GM21717 (cell line): Measurements from ENCODE around the gene PAPPA2.

Experiments
- ATAC-seq: cut with Tn5 transposase; IDR thresholded peaks from one replicate; pipeline ENCODE4 v1.9.1; 2021; ENCODE audit warnings: mild to moderate bottlenecking, moderate library complexity; ENCODE audit not compliant: unreplicated experiment

Gene PAPPA2

DNA sequence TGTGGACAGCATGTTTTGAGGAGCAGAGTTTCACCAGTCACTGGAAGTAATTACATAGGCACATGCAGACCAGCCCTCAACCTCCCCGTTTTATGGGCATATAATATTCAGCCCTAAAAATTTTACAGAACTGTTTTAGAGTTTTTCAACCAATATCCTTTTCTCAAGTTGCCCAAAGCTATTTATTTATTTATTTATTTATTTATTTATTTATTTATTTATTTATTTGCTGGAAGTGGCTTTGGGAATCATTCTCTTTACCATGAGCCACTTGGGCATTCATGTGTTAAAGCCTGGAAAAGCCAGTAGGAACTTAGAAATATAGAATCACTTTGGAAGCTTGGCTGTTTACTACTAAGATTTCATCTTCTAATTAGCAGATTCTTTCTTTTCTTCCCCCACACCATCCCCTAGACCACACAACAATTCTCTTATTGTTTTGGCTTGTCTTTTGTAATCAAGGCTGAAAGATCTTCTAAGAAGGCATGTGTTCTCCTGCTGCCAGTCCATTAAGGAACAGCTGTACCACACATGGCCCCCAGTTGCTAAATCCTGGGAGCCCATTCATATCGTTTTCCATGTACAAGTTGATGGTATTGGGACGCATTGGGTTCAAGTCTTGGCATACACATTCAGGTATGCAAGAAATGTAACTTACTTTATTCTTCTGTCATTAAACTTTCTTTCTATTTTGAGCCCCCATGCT, 220.0 kb downstream of the PAPPA2 start:
- no peak for ATAC-seq

DNA sequence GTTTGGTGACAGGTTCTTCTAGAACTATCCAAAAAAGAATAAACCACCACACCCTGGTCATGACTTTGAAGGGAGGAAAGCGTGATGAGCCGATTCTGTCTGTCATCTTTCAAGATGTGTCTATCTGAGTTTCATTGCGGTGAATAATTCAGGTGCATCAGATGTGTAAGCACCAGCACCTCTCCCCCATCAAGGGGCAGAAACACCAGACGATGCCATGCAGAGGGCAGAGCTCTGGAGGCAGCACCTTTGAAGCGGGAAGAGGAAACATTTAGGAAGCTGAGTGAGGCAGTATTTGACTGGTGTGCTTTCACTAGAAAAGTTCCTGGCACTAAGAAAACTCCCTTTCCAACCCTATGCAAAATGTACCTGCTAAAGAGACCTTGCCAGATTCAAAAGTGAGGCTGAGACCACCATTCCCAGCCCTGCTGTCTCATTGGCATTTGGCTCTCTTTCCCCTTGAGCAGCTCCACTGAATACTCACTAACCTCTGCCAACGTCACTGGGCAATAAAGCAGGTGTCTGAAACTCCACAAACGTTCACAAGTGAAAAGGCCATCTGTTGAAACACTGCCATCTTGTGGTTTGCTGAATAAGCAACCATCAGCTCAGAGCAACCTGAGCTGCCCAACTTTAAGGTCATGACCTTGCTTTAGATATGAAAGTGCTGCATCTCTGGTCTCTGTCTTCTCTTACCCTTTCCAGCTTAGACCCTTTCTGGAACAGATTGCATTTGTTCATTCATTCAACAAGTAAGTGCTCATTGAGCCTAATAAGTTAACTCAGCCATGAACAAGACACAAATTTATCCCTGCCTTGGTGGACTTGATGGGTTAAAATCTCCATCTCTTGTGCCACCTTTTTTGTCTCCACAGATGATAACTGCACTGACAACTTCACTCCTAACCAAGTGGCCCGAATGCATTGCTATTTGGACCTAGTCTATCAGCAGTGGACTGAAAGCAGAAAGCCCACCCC, 228.6 kb downstream of the PAPPA2 start:
- ATAC-seq: peak; percentile 83

DNA sequence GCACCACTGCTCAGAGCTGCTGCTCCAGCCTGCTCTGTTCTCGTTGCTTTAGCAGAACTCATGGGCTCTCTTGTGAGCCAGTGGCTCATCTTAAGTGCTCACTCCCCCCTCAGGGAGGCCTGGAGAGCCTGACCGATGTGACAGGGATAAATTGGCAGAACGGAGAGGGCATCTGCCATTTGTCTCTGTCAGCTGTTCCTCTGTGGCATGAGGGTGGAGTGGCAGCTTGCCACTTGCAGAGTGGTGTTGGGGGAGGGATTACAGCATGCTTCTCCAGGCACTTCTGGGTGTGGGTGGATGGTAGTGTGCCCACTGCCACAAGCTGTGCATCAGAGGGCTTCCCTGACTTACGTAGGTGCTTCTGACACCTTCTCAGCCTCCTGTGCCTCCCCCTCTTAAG, 229.5 kb downstream of the PAPPA2 start:
- no peak for ATAC-seq

DNA sequence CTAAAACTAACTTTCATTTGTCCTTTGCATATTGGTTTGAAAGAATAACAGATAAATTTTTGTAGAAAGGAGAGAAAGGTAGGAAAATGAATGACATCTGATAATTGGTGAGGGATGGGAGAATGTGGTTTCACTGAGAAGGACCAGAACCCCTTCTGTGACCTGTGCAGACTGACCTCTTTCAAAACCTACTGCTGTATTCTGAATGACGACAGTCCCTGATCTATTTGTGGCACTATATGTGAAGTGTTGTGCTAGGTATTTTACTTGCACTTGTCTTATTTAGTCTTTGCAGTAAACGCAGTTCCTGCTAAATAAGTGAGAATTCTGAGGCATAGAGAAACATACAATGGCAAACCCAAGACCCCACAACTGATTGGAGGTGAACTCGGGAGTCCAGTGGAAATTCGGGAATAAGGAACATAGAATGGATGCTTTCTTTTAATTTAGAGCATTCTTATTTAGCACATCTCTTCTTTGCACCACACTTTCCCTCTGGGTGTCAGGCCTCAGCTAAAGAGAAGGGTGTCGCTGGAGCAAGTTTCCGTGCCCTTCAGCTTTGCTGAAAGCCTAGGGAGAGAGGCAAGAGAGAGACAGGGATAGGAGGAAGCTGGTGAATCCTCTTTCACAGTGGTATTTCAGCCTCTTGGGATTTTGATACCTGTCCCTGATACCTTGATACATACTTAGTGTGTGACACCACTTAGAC, 230.2 kb downstream of the PAPPA2 start:
- ATAC-seq: no peak

DNA sequence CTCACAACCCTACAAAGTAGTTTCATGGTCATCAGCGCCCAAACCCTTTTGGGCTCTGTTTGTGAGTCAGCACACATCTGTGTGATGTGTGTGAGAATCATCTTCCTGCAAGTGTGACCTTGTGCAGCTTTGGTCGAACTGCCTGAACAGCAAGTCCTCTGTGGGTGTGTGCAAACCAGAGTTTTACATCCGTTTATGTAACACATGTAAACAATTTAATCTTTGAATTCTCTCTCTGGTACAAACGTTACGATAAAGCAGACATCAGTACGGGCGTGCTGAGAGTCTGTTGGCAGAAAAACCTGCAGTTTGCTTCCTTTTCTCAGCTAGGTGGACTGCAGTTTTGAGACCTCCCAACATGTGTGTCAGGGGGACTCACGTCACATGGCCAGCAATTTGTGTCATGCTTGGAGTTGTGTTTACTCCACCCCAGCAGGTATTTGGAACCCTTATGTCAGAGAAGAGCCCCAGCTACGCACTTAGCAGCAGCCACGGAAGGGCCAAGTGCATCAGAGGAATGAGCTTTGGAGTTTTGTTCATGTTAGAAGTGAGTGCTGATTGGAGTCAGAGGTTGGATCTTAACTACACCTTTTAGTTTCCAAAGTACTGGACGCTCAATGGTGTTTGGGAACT, 230.8 kb downstream of the PAPPA2 start:
- no peak for ATAC-seq

DNA sequence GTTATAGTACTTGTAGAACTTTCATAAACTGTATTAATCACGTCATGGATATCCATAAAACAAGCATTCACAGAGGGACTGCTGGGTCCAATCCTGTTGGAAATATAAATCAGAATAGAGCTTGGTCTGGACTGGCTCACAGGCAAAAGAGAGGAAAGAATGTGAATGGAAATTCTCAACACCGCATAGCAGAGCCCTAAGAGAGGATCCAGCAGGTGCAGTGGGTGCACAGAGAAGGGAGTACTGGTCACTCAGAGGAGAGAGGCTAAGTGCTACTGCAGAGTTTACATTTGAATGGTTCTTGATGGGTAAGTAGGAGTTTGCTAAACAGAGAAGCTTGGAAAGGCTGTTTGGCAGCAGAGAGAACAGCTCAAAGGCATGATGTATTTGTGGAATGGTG, 231.7 kb downstream of the PAPPA2 start:
- no peak for ATAC-seq

DNA sequence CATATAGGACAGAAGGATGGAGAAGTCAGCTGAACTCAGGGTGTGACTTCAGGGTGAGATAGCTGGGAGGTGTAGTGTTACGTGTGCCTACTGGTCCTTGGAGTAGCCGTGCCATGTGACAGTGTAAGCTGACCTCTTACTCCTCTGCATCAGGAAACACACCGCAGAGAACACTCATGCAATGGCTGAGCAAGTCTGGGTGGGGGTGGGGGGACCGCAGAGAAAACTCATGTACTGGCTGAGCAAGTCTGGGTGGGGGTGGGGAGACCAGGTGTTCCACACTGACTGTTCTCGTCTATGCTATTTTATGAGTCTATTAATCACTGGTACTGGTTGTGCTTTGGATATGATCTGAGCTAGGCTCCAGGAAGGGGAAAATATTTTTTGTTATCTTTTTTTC, 233.1 kb downstream of the PAPPA2 start:
- ATAC-seq: no peak

DNA sequence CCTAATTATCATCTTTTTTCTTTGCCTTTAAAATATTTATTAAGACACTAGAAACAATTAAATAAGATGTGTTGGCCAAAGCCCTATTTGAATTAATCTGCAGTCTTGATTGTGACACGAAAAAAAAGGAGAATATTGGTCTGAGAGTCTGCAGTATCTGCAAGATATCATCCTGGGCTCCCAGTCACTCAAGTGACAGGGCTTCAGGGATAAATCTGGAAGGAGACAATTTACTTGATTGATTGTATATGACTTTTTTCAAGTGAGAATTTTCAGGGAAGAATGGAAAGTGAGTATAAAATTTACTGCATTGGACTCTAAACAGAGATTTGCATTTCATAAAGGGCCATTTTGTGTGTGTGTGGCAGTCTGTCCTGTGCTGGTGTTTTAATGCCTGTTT, 233.7 kb downstream of the PAPPA2 start:
- ATAC-seq: no peak

DNA sequence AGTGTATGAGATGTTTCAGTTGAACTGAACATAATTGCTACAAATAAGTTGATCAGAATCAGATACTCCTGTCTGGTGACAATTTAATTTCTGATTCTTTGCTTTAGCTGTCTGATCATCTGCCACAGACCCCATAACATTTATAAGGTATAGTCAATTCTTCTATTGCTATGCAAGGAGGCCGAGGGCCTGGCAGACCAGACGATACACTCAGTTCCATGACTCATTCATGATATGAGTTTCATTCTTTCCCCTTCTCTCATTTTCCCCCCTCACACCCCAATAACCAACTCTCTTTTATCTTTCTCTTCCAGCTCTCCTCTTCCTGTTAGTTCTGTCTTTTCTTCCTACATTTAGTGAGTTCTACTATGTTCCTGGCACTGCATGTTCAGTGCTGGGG, 236.8 kb downstream of the PAPPA2 start:
- no peak for ATAC-seq

DNA sequence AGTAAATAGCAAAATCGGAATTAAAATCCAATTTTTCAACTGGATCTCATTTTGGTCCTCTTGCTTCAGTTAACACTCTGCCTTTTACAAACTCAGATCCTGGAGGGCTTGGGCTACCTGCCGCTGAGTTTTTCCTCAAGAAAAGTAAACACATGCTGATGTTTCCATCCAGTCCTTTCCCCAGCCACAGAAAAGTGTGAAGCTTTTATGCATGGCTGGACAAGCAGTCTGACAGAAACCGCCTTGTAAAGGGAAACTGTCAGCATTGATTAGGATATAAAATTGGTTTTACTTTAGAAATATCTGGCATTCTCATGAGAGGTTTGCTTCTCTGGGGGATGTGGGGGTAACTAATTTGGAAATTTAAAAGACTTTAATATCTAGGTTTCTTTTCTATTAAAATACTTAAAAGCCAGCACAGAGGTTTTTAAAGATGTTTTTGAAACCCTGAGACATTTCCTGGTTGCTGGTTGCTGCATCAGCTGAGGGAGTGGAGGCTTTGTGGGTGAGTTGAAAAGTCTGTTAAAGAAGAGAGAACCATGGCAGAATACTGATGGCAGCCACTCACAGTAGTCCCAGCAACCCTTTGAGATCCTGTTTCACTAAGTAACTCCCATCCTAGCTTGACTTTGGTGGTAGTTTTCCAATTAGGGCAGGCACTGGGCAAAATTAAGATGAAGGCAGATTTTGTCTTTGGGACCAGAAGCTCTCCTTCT, 238.3 kb downstream of the PAPPA2 start:
- ATAC-seq: no peak

DNA sequence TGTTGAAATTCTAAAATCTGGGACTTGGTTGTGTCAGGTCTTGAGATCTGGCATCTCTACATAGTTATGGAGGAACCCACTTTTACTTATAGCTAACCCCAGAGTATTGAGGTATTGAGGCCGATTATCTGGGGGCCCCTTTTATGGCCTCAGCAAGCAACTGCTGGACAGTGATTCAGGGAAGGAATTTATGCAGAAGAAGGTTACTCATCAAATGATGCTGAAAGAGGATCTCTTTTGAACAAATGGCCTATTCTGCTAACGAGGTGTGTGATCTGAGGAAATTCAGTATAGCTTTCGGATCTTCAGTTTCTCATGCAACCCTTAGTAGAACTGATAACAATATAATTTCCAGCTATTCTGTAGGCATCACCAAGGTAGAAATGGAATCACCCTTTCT, 239.9 kb downstream of the PAPPA2 start:
- ATAC-seq: no peak

DNA sequence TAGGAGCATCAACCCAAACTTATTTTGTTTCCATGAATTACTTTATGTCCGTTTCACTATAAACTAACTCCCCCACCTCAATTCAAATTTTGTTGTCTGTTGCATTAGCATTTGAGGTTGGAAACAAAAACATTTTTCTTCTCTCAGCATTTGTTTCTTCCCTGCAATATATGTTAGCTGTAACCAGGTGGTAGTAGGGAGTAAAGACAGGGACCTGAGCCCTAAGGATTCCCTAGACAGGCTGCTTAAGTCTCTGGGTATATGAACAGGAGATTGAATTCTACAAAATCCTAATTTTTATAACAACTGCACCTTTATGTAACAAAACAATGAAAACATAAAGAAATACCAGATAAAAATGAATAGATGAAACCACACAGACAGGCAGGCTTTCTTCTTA, 242.6 kb downstream of the PAPPA2 start:
- ATAC-seq: no peak

DNA sequence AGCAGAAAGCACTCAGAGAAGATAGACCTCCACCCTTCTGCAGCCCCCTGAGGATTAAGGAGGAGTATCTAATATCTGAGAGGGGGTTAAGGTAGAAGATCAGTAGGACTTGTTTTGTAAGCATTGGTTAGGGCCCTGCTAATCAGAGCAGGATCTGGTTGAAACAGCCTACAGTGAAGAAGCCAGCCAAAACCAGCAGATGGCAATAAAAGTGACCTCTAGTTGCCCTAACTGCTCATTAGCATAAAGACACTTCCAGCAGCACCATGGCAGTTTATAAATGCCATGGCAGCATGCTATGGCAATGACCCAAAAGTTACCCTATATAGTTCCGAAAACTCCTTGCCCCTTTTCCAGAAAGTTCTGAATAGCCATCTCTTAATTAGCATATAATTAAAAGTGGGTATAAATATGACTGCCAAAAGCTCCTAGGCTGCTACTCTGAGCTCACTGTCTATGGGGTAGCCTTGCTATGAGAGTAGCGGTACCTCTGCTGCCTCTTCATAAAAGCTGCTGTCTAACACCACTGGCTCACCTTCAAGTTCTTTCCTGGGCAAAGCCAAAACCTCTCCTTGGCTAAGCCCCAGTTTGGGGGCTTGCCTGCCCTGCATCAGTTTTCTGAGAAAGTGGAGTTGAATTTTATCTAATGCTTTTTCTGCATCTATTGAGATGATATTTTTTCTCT, 254.2 kb downstream of the PAPPA2 start:
- ATAC-seq: no peak

DNA sequence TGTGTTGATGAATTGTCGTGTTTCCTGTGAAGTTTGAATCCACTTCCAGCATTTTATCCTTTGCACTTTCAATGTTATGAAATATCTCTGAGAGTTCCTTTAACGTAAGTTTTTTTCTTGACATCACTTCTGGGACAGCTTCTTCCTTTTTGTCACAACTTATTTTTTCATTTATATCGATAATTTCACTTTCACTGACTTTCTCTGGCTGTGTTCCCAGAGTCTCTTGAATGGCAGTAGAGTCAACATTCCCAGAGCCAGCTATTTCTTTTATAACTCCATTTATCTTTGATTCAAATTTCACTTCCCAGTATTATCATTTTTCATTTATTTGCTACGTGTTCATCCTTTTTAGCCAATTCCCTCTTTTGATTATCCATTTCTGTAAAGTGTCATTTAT, 256.5 kb downstream of the PAPPA2 start:
- ATAC-seq: no peak

DNA sequence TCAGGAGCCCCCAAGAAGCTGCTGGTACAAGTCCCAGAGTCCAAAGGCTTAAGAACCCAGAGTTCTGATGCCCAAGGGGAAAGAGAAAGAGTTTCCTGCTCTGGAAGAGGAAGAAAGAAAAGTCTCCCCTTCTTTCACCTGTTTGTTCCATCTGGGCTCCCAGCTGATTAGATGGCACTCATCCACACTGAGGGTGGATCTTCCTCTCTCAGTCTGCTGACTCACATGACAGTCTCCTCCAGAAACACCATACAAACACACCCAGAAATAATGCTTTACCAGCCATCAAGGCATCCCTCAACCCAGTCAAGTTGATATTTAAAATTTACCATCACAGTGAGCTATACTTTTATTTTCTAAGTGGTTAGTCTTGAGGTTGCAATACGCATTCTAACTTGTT, 257.9 kb downstream of the PAPPA2 start:
- ATAC-seq: no peak

DNA sequence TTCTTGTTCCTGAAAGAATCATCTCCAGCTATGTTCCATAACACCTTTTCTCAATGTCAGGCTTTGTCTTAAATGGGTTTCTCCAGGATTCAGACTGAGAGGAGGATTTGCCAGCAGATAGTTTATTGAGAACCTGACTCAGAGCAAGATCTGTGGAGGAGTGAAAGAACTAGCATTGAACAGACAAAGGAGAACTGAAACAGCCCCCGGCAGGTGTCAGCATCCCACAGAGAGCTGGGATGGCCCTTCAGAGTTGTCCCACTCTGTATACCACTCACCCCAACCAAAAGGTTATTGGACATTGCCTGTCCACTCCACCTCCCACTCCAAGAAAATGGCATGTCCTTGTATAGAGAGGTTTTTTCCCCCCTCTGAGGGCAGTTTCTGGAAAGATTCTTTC, 270.7 kb downstream of the PAPPA2 start:
- ATAC-seq: peak; percentile 80

DNA sequence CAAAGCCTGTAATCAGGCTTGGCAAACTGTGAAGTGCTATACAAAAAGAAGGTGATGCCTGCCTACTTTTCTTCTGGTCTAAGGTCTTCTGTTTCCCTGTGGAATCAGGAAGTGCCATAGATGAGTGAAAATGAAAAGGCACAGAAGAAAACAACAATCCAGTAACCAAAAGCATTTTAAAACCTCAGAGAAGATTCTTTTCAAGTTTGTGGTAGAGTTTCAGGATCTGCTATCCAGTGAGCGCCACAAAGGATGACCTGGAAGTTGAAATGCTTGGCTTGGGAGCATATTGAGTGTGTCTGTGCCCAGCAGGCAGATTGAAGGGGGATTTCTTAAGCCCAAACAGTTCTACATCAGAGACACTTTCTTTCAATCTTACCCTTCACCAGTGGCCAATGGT, 272.2 kb downstream of the PAPPA2 start:
- no peak for ATAC-seq

DNA sequence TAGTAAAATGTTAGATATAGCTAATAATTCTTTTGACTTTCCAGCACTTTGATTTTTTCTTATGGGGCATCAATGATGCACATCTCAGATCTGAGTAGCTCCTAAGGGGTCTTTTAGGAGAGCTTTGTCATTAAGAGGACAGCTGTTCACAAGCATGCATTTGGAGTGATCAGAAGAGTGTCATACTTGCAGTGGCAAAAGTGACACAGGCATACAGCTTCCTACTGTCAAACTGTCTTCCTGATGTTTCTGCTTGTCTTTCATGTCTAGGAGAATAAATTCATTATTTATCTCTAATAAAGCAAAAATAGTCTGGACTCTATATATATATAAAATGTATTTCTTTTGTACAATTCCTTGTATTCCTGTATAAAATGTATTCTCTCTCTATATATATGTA, 273.0 kb downstream of the PAPPA2 start:
- ATAC-seq: no peak

DNA sequence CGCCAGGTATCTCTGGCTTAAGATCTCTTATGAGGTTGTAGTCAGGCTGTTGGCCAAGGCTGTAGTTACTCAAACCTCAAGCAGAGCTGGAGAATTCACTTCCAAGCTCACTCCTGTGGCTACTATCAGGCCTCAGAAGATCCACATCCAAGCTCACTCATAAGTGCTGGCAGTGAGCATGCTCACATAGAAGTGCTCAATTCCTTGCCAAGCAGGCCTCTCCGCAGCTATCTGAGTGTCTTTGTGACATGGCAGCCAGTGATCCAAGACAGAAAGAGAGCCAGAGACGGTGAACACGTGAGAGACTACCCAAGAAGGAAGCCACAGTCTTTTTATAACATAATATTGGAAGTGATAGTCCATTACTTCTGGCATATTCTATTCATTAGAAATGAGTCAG, 278.2 kb downstream of the PAPPA2 start:
- no peak for ATAC-seq

DNA sequence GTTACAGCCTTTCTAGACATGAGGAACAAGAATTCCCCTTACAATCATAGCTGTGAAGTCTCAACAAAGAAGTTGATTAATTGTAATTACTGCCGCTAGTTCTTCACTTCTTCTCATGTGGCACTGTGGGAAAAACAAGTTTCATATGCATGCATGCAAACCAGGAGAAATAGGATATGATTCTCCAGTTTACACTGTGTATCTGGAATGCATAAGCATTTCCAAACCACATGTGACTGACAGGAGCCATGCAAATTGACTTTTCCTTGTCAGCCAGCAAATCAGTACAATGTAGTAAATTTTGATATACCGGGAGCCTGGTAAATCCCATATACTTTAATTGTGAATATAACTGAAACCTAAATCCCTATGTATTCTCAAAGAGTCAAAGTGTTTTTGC, 279.3 kb downstream of the PAPPA2 start:
- no peak for ATAC-seq
